H9 (cell line): ENCODE data around the gene PUM2. TPM values are rescaled to one million over a fixed set of nuclear protein-coding genes. Genes with fewer than 3 reads are reported as not detected.

Experiments used
- DNase-seq: peaks from one replicate; pipeline ENCODE4 v3.0.0-alpha.2; 2017
- H2AFZ ChIP-seq: one replicate; pipeline ENCODE4 v1.6.1; 2013; ENCODE audit warnings: mild to moderate bottlenecking, low read length, control low read depth, moderate library complexity
- H2AK5ac ChIP-seq: 2 replicates; pipeline ENCODE4 v1.6.1; 2013; ENCODE audit warnings: low read length, control low read depth, mixed read lengths; ENCODE audit not compliant: insufficient read length
- H2BK120ac ChIP-seq: one replicate; pipeline ENCODE4 v1.6.1; 2013; ENCODE audit warnings: low read depth, mild to moderate bottlenecking, low read length, control low read depth, inconsistent platforms; ENCODE audit not compliant: poor library complexity, severe bottlenecking
- H2BK12ac ChIP-seq: 2 replicates; pipeline ENCODE4 v1.6.1; 2013; ENCODE audit warnings: low read length, control low read depth, mixed read lengths, low read depth; ENCODE audit not compliant: insufficient read length
- H2BK15ac ChIP-seq: 2 replicates; pipeline ENCODE4 v1.6.1; 2013; ENCODE audit warnings: low read depth, low read length, control low read depth
- H2BK20ac ChIP-seq: one replicate; pipeline ENCODE4 v1.6.1; 2013; ENCODE audit warnings: low read depth, mild to moderate bottlenecking, low read length, control low read depth, inconsistent platforms; ENCODE audit not compliant: poor library complexity, severe bottlenecking
- H2BK5ac ChIP-seq: 2 replicates; pipeline ENCODE4 v1.6.1; 2013; ENCODE audit warnings: low read length, control low read depth, mixed read lengths; ENCODE audit not compliant: insufficient read length
- H3K14ac ChIP-seq: 2 replicates; pipeline ENCODE4 v1.6.1; 2013; ENCODE audit warnings: low read length, control low read depth; ENCODE audit not compliant: insufficient read depth
- H3K18ac ChIP-seq: 2 replicates; pipeline ENCODE4 v1.6.1; 2013; ENCODE audit warnings: low read depth, mild to moderate bottlenecking, mixed read lengths, low read length, control low read depth; ENCODE audit not compliant: insufficient read length
- H3K23ac ChIP-seq: 2 replicates; pipeline ENCODE4 v1.6.1; 2013; ENCODE audit warnings: low read length, control low read depth, mixed read lengths, low read depth; ENCODE audit not compliant: insufficient read length
- H3K23me2 ChIP-seq: 2 replicates; pipeline ENCODE4 v1.6.1; 2013; ENCODE audit warnings: low read depth, mild to moderate bottlenecking, mixed read lengths, low read length, control low read depth; ENCODE audit not compliant: insufficient read length, poor library complexity, severe bottlenecking
- H3K27ac ChIP-seq: 2 replicates; pipeline ENCODE4 v1.5.1; 2013; ENCODE audit warnings: low read length, control low read depth, mixed read lengths, low read depth; ENCODE audit not compliant: insufficient read length
- H3K27me3 ChIP-seq: 2 replicates; pipeline ENCODE4 v1.6.1; 2013; ENCODE audit warnings: low read length, control low read depth, inconsistent platforms; ENCODE audit not compliant: insufficient read depth
- H3K4ac ChIP-seq: 2 replicates; pipeline ENCODE4 v1.6.1; 2013; ENCODE audit warnings: low read depth, mild to moderate bottlenecking, control low read depth, inconsistent platforms, low read length, moderate library complexity
- H3K4me1 ChIP-seq: 2 replicates; pipeline ENCODE4 v1.6.1; 2013; ENCODE audit warnings: low read length, control low read depth, inconsistent platforms; ENCODE audit not compliant: insufficient read depth
- H3K4me2 ChIP-seq: 2 replicates; pipeline ENCODE4 v1.6.1; 2013; ENCODE audit warnings: low read length, control low read depth, mixed read lengths; ENCODE audit not compliant: insufficient read length, insufficient read depth
- H3K56ac ChIP-seq: 2 replicates; pipeline ENCODE4 v1.6.1; 2013; ENCODE audit warnings: low read depth, mild to moderate bottlenecking, mixed read lengths, low read length, control low read depth; ENCODE audit not compliant: insufficient read length
- H3K79me1 ChIP-seq: 2 replicates; pipeline ENCODE4 v1.6.1; 2013; ENCODE audit warnings: low read depth, mild to moderate bottlenecking, moderate library complexity, low read length, control low read depth, inconsistent platforms; ENCODE audit not compliant: insufficient read depth, poor library complexity, severe bottlenecking
- H3K79me2 ChIP-seq: 2 replicates; pipeline ENCODE4 v1.6.1; 2013; ENCODE audit warnings: low read length, control low read depth, inconsistent platforms; ENCODE audit not compliant: insufficient read depth
- H3K9ac ChIP-seq: 2 replicates; pipeline ENCODE4 v1.6.1; 2013; ENCODE audit warnings: low read length, control low read depth, mixed read lengths; ENCODE audit not compliant: insufficient read length; ENCODE audit errors: extremely low read depth
- H3K9me3 ChIP-seq: one replicate; pipeline ENCODE4 v1.6.1; 2013; ENCODE audit warnings: low read depth, low read length, inconsistent platforms; ENCODE audit not compliant: control insufficient read depth
- H3T11ph ChIP-seq: one replicate; pipeline ENCODE4 v1.6.1; 2013; ENCODE audit warnings: mild to moderate bottlenecking, low read length, control low read depth, inconsistent platforms
- H4K20me1 ChIP-seq: one replicate; pipeline ENCODE4 v1.6.1; 2013; ENCODE audit not compliant: control insufficient read depth, insufficient read length, insufficient read depth
- H4K5ac ChIP-seq: 2 replicates; pipeline ENCODE4 v1.6.1; 2013; ENCODE audit warnings: low read depth, mild to moderate bottlenecking, mixed read lengths, low read length, control low read depth; ENCODE audit not compliant: insufficient read length
- H4K8ac ChIP-seq: replicated peaks from 2 replicates; pipeline ENCODE4 v1.6.1; 2013; ENCODE audit warnings: low read length, control low read depth, mixed read lengths, low read depth; ENCODE audit not compliant: insufficient read length
- H4K91ac ChIP-seq: 2 replicates; pipeline ENCODE4 v1.6.1; 2013; ENCODE audit warnings: low read depth, mild to moderate bottlenecking, moderate library complexity, mixed read lengths, low read length, control low read depth; ENCODE audit not compliant: insufficient read length
- H3K27ac Mint-ChIP-seq, 3 experiments: 2 replicates in 2 of 3; 3 replicates in 1 of 3; pipeline ENCODE4 v1.8.0; 2020 to 2021; ENCODE audit warnings: mixed read lengths in 3 of 3, mild to moderate bottlenecking in 1 of 3, moderate library complexity in 1 of 3
- H3K27me3 Mint-ChIP-seq: 2 replicates; pipeline ENCODE4 v1.8.0; 2021; ENCODE audit warnings: low read depth, mild to moderate bottlenecking, moderate library complexity, mixed read lengths
- H3K36me3 Mint-ChIP-seq, 3 experiments: 2 replicates in 2 of 3; 3 replicates in 1 of 3; pipeline ENCODE4 v1.8.0; 2020 to 2021; ENCODE audit warnings: low read depth in 3 of 3, mixed read lengths in 3 of 3; ENCODE audit not compliant: insufficient read depth in 1 of 3
- H3K4me1 Mint-ChIP-seq, 2 experiments: 2 replicates each; pipeline ENCODE4 v1.8.0; 2020; ENCODE audit warnings: mixed read lengths in 2 of 2
- H3K4me3 Mint-ChIP-seq, 2 experiments: 2 replicates in 1 of 2; 3 replicates in 1 of 2; pipeline ENCODE4 v1.8.0; 2020 to 2021; ENCODE audit warnings: mild to moderate bottlenecking in 2 of 2, mixed read lengths in 2 of 2, moderate library complexity in 1 of 2
- H3K9me3 Mint-ChIP-seq, 2 experiments: 2 replicates in 1 of 2; 3 replicates in 1 of 2; pipeline ENCODE4 v1.8.0; 2020; ENCODE audit warnings: mild to moderate bottlenecking in 2 of 2, mixed read lengths in 2 of 2, moderate library complexity in 1 of 2
- WGBS: extraction: QIAGEN DNeasy Blood & Tissue Kit; methylation state at CpG from one replicate; pipeline ENCODE4 v1.1.7; 2013; ENCODE audit warnings: missing lambda C conversion rate, low lambda C conversion rate, mixed read lengths; ENCODE audit not compliant: insufficient read length; ENCODE audit errors: extremely low coverage; 5-methylcytosine and 5-hydroxymethylcytosine counted together
- total RNA-seq: library from RNA; stranded (reverse); gene quantifications from 2 replicates; pipeline ENCODE4 v1.2.1, GENCODE V29; 2021
- TF ChIP-seq, protein P1 (sequence below): fragments of 200-600 bp; sonication (generic); conservative IDR thresholded peaks from 3 replicates; pipeline ENCODE4 v1.8.0; 2021; ENCODE audit warnings: antibody characterized with exemption, mild to moderate bottlenecking

PUM2 gene
- total RNA-seq, 1 experiment from 2014 or later, result 96.6 TPM

DNA sequence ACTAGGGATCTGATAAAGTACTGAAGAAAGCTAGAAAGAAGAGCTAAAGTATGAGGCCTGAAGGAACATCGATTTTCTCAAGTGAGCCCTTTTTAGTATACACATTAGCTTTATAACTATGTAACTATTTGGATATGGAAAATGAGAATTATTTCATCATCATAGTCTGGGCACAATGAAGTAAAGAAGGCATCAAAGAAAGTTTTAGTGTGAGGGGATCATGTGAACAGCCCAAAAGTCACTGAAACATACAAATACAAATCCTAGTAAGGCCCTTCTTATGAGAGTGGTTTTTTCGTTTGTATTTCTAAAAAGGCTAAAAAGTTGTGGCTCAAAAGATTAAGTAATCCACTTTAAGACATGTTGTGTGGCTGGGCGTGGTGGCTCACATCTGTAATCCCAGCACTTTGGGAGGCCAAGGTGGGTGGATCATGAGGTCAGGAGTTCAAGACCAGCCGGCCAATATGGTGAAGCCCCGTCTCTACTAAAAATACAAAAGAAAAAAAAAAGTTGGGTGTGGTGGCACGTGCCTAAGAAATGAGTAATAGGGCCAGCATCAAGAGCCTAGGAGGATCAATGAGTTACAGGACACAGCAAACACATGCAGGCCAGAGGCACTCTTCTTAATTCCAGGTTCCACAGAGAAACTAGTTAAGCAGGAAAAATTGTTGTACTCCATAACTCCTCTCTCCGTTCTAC lies 61.9 kb downstream of the PUM2 start:
- no peak overlapping the region for H2BK5ac ChIP-seq
- no peaks in the 10 kb centered on the region for H3K9me3 Mint-ChIP-seq
- no peaks in the 10 kb centered on the region for H3K4me1 ChIP-seq
- H2BK120ac ChIP-seq, result no peak overlapping the region
- no peak overlapping the region for H2BK12ac ChIP-seq
- peaks cover 3 to 20% (median 17%) of the 10 kb centered on the region in 3 experiments; a peak in 6 of 7 replicates for H3K36me3 Mint-ChIP-seq
- no peak overlapping the region for H3K27ac ChIP-seq
- H3K4ac ChIP-seq, result no peak overlapping the region
- no peak overlapping the region for H2AK5ac ChIP-seq
- no peak overlapping the region for H3K56ac ChIP-seq
- no peak overlapping the region for H3K9ac ChIP-seq
- H3K23ac ChIP-seq, result no peak overlapping the region
- DNase-seq, result no peak
- H3K14ac ChIP-seq, result no peak overlapping the region
- no CpG with 5 or more reads among the region's 7 CpGs for WGBS
- H2BK20ac ChIP-seq, result no peak overlapping the region
- H3K27me3 ChIP-seq, result no peaks in the 10 kb centered on the region
- TF ChIP-seq, protein P1, sequence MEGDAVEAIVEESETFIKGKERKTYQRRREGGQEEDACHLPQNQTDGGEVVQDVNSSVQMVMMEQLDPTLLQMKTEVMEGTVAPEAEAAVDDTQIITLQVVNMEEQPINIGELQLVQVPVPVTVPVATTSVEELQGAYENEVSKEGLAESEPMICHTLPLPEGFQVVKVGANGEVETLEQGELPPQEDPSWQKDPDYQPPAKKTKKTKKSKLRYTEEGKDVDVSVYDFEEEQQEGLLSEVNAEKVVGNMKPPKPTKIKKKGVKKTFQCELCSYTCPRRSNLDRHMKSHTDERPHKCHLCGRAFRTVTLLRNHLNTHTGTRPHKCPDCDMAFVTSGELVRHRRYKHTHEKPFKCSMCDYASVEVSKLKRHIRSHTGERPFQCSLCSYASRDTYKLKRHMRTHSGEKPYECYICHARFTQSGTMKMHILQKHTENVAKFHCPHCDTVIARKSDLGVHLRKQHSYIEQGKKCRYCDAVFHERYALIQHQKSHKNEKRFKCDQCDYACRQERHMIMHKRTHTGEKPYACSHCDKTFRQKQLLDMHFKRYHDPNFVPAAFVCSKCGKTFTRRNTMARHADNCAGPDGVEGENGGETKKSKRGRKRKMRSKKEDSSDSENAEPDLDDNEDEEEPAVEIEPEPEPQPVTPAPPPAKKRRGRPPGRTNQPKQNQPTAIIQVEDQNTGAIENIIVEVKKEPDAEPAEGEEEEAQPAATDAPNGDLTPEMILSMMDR, result no peak
- no peak overlapping the region for H4K91ac ChIP-seq
- no peaks in the 10 kb centered on the region for H3K9me3 ChIP-seq
- no peak overlapping the region for H4K8ac ChIP-seq
- H3K4me2 ChIP-seq, result no peak overlapping the region
- H3K4me3 Mint-ChIP-seq, result no peak overlapping the region
- no peaks in the 10 kb centered on the region for H4K20me1 ChIP-seq
- no peak overlapping the region for H3K18ac ChIP-seq
- peaks cover 3% of the 10 kb centered on the region for H3K79me1 ChIP-seq
- H2AFZ ChIP-seq, result no peak overlapping the region
- H3K27me3 Mint-ChIP-seq, result peaks cover 1% of the 10 kb centered on the region; the same call in 1 of the 2 replicates
- H3K79me2 ChIP-seq, result no peaks in the 10 kb centered on the region
- H3T11ph ChIP-seq, result no peak overlapping the region
- no peaks in the 10 kb centered on the region for H3K23me2 ChIP-seq
- no peak overlapping the region for H4K5ac ChIP-seq
- peaks cover 8 to 9% of the 10 kb centered on the region in 2 experiments for H3K4me1 Mint-ChIP-seq
- no peak overlapping the region; a peak in 1 of 7 replicates for H3K27ac Mint-ChIP-seq
- H2BK15ac ChIP-seq, result no peak overlapping the region
